ENCODE measurements around the gene ZSCAN12.
"Not testable (repeated sequence)": the region's sequence is repeated elsewhere in the genome, so short reads cannot be mapped to it uniquely, and the experiment has no call there.

ZSCAN12 gene

GRCh38 chr6:28371280-28371679 lies 28.3 kb downstream of the ZSCAN12 start:
- Histone ChIP-seq H3K79me2 (ENCODE audit: control insufficient read depth, insufficient read depth, low read length, unreplicated experiment) (no peaks in the 10 kb centered on the region), H3K4me3 (ENCODE audit: low read depth, low read length) (no peak overlapping the region), H3K27me3 (ENCODE audit: insufficient read depth, low read length) (no peaks in the 10 kb centered on the region), H2AFZ (ENCODE audit: low read length, unreplicated experiment) (no peak overlapping the region), H3K27ac (ENCODE audit: low read depth, low read length) (no peak overlapping the region), H3K36me3 (ENCODE audit: insufficient read depth, low read length) (0 out of 2 replicates have a peak, but pooled peaks cover 3% of the 10 kb centered on the region), H3K4me1 (ENCODE audit: control insufficient read depth, insufficient read depth, low read length, unreplicated experiment) (no peaks in the 10 kb centered on the region)

DNA sequence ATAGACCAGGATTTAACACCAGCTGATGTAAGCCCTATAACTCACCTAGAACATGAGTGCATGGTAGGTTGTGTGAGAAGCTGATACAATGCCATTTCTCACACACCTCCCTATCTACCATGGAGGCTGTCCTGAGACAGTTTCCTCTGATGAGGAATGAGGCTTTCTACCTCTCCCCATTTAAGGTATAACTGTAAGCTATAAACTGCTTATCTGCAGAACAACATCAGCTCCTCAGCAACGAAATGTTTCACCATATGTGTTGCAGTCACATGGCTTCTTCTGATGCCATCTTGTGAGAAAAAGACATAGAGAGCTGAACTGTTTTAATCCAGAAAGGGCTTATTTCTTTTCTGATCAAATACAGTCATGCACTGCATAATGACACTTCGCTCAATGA lies 29.1 kb downstream of the ZSCAN12 start:
- Histone ChIP-seq H3K4me3 (ENCODE audit: low read depth, low read length) (no peak overlapping the region), H3K79me2 (ENCODE audit: control insufficient read depth, insufficient read depth, low read length, unreplicated experiment) (no peaks in the 10 kb centered on the region), H3K27me3 (ENCODE audit: insufficient read depth, low read length) (no peaks in the 10 kb centered on the region), H3K27ac (ENCODE audit: low read depth, low read length) (no peak overlapping the region), H3K4me1 (ENCODE audit: control insufficient read depth, insufficient read depth, low read length, unreplicated experiment) (no peaks in the 10 kb centered on the region), H3K36me3 (ENCODE audit: insufficient read depth, low read length) (peaks cover 7% of the 10 kb centered on the region; the same call in 1 of the 2 replicates), H2AFZ (ENCODE audit: low read length, unreplicated experiment) (no peak overlapping the region)

DNA sequence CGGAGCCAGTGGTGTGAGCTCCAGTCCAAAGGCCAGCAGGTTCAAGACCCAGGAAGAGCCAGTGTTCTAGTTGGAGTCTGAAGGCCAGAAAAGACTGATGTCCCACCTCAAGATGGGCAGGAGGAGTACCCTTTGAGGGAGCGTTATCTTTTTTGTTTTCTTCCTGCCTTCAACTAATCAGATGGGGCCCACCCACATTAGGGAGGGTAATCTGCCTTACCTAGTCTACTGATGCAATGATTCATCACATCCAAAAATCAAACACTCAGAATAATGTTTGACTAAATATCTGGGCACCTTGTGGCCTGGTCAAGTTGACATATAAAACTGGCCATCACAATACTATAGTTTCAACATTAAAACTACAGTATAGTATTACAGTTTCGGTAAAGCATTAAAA lies 30.1 kb downstream of the ZSCAN12 start:
- Histone ChIP-seq H3K4me1 (ENCODE audit: control insufficient read depth, insufficient read depth, low read length, unreplicated experiment) (no peaks in the 10 kb centered on the region), H3K4me3 (ENCODE audit: low read depth, low read length) (no peak overlapping the region), H3K36me3 (ENCODE audit: insufficient read depth, low read length) (peaks cover 14% of the 10 kb centered on the region; the same call in 1 of the 2 replicates), H2AFZ (ENCODE audit: low read length, unreplicated experiment) (no peak overlapping the region), H3K27ac (ENCODE audit: low read depth, low read length) (no peak overlapping the region), H3K79me2 (ENCODE audit: control insufficient read depth, insufficient read depth, low read length, unreplicated experiment) (no peaks in the 10 kb centered on the region), H3K27me3 (ENCODE audit: insufficient read depth, low read length) (no peaks in the 10 kb centered on the region)

DNA sequence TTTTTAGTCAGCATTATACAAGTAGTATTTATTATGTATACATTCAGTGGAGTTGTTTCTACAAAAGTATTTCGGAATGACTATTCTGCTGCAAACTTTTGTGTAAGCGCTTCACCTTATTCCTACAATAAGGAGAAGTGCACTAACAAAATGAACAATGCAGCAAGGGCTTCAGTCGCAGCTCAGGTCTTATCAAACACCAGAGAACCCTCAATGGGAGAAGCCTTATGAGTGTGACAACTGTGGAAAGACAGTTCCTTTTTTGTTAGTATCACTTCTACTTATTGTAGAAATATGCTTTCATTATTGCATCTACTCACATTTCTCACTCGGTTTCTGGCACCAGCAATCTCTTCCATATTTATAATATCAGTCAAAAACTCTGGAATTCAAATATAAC lies 31.0 kb downstream of the ZSCAN12 start:
- Histone ChIP-seq H3K36me3 (ENCODE audit: insufficient read depth, low read length) (peaks cover 14% of the 10 kb centered on the region; the same call in 1 of the 2 replicates), H3K4me1 (ENCODE audit: control insufficient read depth, insufficient read depth, low read length, unreplicated experiment) (no peaks in the 10 kb centered on the region), H2AFZ (ENCODE audit: low read length, unreplicated experiment) (no peak overlapping the region), H3K79me2 (ENCODE audit: control insufficient read depth, insufficient read depth, low read length, unreplicated experiment) (no peaks in the 10 kb centered on the region), H3K4me3 (ENCODE audit: low read depth, low read length) (no peak overlapping the region), H3K27me3 (ENCODE audit: insufficient read depth, low read length) (no peaks in the 10 kb centered on the region), H3K27ac (ENCODE audit: low read depth, low read length) (no peak overlapping the region)

GRCh38 chr6:28365590-28365989 lies 34.0 kb downstream of the ZSCAN12 start:
- H3K4me3 ChIP-seq (ENCODE audit: low read depth, low read length); H3K27ac ChIP-seq (ENCODE audit: low read depth, low read length); H3K27me3 ChIP-seq (ENCODE audit: insufficient read depth, low read length); H3K4me1 ChIP-seq (ENCODE audit: control insufficient read depth, insufficient read depth, low read length, unreplicated experiment); H2AFZ ChIP-seq (ENCODE audit: low read length, unreplicated experiment); H3K79me2 ChIP-seq (ENCODE audit: control insufficient read depth, insufficient read depth, low read length, unreplicated experiment): not testable (repeated sequence)
- peaks cover 14% of the 10 kb centered on the region; the same call in 1 of the 2 replicates for H3K36me3 ChIP-seq (ENCODE audit: insufficient read depth, low read length)

DNA sequence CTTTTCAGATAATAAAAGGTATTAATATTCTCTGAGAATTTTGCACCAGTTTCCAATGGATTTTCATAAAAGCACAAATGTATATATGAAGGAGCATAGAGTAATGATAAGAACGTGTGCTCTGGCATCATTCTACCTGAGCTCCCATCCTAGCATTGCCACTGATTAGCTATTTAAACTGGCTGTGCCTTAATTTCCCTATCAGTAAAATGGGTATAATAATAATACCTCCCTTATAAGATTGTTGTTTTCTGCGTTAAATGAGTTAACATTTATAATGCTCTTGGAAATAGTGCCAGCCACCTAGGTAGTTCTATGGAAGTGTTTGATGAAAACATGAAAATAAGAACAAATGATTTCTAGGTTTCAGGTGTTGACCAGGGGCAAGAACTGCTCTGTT lies 38.6 kb downstream of the ZSCAN12 start:
- no peak overlapping the region for H3K27ac ChIP-seq (ENCODE audit: low read depth, low read length)
- H3K36me3 ChIP-seq (ENCODE audit: insufficient read depth, low read length): peaks cover 12% of the 10 kb centered on the region; the same call in 1 of the 2 replicates

DNA sequence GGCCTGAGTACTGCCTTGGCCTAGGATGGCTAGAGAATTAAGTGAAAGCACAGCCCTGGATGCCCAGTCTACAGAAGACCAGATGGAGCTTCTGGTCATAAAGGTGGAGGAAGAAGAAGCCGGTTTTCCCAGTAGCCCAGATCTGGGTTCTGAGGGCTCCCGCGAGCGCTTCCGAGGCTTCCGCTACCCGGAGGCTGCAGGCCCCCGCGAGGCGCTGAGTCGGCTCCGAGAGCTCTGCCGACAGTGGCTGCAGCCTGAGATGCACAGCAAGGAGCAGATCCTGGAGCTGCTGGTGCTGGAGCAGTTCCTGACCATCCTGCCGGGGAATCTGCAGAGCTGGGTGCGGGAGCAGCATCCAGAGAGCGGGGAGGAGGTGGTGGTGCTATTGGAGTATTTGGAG lies 40.0 kb downstream of the ZSCAN12 start:
- H3K4me1 ChIP-seq (ENCODE audit: control insufficient read depth, insufficient read depth, low read length, unreplicated experiment): peaks cover 18% of the 10 kb centered on the region
- not testable (repeated sequence) for H2AFZ ChIP-seq (ENCODE audit: low read length, unreplicated experiment); H3K27ac ChIP-seq (ENCODE audit: low read depth, low read length); H3K79me2 ChIP-seq (ENCODE audit: control insufficient read depth, insufficient read depth, low read length, unreplicated experiment); H3K27me3 ChIP-seq (ENCODE audit: insufficient read depth, low read length); H3K36me3 ChIP-seq (ENCODE audit: insufficient read depth, low read length); H3K4me3 ChIP-seq (ENCODE audit: low read depth, low read length)

More for the DNA sequence above, 38.6 kb downstream of the ZSCAN12 start:
- Histone ChIP-seq H2AFZ (ENCODE audit: low read length, unreplicated experiment) (no peak overlapping the region), H3K4me3 (ENCODE audit: low read depth, low read length) (no peak overlapping the region), H3K79me2 (ENCODE audit: control insufficient read depth, insufficient read depth, low read length, unreplicated experiment) (peaks cover 2% of the 10 kb centered on the region), H3K27me3 (ENCODE audit: insufficient read depth, low read length) (no peaks in the 10 kb centered on the region), H3K4me1 (ENCODE audit: control insufficient read depth, insufficient read depth, low read length, unreplicated experiment) (peaks cover 8% of the 10 kb centered on the region)

- Histone ChIP-seq H3K79me2 (ENCODE audit: control insufficient read depth, insufficient read depth, low read length, unreplicated experiment) (peaks cover 28% of the 10 kb centered on the region), H3K4me1 (ENCODE audit: control insufficient read depth, insufficient read depth, low read length, unreplicated experiment) (peaks cover 18% of the 10 kb centered on the region), H3K4me3 (ENCODE audit: low read depth, low read length) (no peak overlapping the region), H3K27ac (ENCODE audit: low read depth, low read length) (no peak overlapping the region), H2AFZ (ENCODE audit: low read length, unreplicated experiment) (no peak overlapping the region), H3K27me3 (ENCODE audit: insufficient read depth, low read length) (no peaks in the 10 kb centered on the region), H3K36me3 (ENCODE audit: insufficient read depth, low read length) (no peaks in the 10 kb centered on the region; the same call in 1 of the 2 replicates)
Observed at GRCh38 chr6:28357036-28357435, 42.5 kb downstream of the ZSCAN12 start.

DNA sequence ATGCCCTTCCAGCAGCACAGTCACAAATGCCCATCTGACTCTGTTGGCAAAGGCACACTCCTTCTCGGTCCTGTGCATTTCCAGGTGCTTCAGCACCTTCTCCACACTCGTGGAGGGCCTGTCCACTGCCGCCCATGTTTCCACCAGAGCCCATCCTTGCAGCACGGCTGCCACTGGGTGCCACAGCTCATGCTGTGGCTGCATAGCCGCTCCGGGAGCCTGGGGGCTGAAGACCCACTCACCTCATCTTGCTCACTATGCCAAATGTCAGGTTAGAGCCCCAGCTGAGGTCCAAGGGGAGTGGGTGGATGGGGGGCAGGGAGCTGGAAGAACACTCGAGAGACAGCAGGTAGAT lies 42.9 kb downstream of the ZSCAN12 start:
- H3K4me1 ChIP-seq (ENCODE audit: control insufficient read depth, insufficient read depth, low read length, unreplicated experiment): peaks cover 18% of the 10 kb centered on the region
- H3K27ac ChIP-seq (ENCODE audit: low read depth, low read length): no peak overlapping the region
- H3K4me3 ChIP-seq (ENCODE audit: low read depth, low read length): peak overlapping the region; percentile 90; the same call in 1 of the 2 replicates
- H2AFZ ChIP-seq (ENCODE audit: low read length, unreplicated experiment): no peak overlapping the region
- no peaks in the 10 kb centered on the region for H3K27me3 ChIP-seq (ENCODE audit: insufficient read depth, low read length)
- H3K79me2 ChIP-seq (ENCODE audit: control insufficient read depth, insufficient read depth, low read length, unreplicated experiment): peaks cover 31% of the 10 kb centered on the region
- no peaks in the 10 kb centered on the region for H3K36me3 ChIP-seq (ENCODE audit: insufficient read depth, low read length)

DNA sequence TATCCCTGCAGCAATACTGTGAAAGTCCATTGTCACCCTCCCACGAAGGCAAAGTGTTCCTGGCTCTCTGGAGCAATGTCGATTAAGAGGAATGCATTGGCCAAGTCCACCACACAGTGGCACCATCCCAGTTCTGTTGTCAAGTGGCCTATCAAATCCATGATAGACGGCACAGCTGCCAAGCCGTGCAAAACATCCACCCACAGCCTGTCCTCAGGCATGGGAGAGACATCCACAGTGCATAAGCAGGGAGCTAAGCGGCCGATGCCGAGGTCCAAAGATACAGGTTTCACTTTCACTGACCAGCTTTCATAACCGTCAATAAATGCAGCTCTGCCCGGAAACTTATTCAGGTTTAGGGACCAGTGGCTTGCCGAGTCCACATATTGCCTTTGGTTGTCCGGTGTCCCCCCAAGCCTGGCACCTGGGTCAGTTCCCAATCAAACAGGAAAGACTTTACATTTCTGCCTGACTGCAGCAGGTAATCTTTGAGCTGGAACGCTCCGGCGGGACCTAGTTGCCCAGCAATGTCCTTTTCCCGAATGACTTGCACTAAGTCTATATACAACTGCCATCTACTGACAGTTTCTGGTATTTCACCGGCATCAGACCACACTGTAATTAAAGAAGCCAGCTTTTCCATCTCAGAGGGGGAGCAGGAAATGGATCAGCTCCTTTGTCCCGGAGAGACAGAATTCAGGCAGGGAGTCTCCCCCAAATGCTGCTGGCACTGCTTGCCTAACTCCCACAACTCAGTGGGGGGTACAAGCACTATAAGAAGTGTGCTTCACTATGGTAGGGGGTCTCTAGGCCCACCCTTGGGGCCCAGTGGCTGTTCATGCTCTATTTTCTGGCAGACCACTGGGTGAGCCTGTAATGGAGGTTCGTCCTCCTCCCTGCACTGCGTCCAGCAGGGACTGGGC lies 43.5 kb downstream of the ZSCAN12 start:
- Histone ChIP-seq H2AFZ (ENCODE audit: low read length, unreplicated experiment) (peak overlapping the region; percentile 73), H3K79me2 (ENCODE audit: control insufficient read depth, insufficient read depth, low read length, unreplicated experiment) (peaks cover 38% of the 10 kb centered on the region), H3K4me1 (ENCODE audit: control insufficient read depth, insufficient read depth, low read length, unreplicated experiment) (peaks cover 24% of the 10 kb centered on the region), H3K27ac (ENCODE audit: low read depth, low read length) (peak overlapping the region; percentile 47; the same call in 1 of the 2 replicates), H3K36me3 (ENCODE audit: insufficient read depth, low read length) (no peaks in the 10 kb centered on the region), H3K27me3 (ENCODE audit: insufficient read depth, low read length) (no peaks in the 10 kb centered on the region), H3K4me3 (ENCODE audit: low read depth, low read length) (peak overlapping the region; percentile 90)
